Thymus (tissue), 11 donors: ENCODE results near the gene PLEKHG3. TPM values are rescaled to one million over a fixed set of nuclear protein-coding genes. Genes with fewer than 3 reads are reported as not detected.
"Not testable (repeated sequence)": the region's sequence is repeated elsewhere in the genome, so short reads cannot be mapped to it uniquely, and the experiment has no call there.

Source experiments
- DNase-seq, 9 donors: peaks; one replicate each; pipeline ENCODE4 v3.0.0-alpha.2; 2013; ENCODE audit warnings: low spot score in 9 of 9, low read depth in 6 of 9, missing footprints in 1 of 9
- H3K27ac ChIP-seq, 2 donors: one replicate each; pipeline ENCODE4 v1.5.1; 2013; ENCODE audit warnings: control low read depth in 1 of 2, low read depth in 1 of 2, low read length in 1 of 2, mild to moderate bottlenecking in 1 of 2, moderate library complexity in 1 of 2
- H3K27me3 ChIP-seq, 2 donors: one replicate each; pipeline ENCODE4 v1.5.1; 2013; ENCODE audit warnings: low read length in 1 of 2; ENCODE audit not compliant: control insufficient read depth in 2 of 2, insufficient read depth in 1 of 2
- H3K36me3 ChIP-seq, 2 donors: one replicate each; pipeline ENCODE4 v1.5.1; 2013; ENCODE audit warnings: low read length in 1 of 2, mild to moderate bottlenecking in 1 of 2, moderate library complexity in 1 of 2; ENCODE audit not compliant: control insufficient read depth in 2 of 2, insufficient read depth in 2 of 2
- H3K4me1 ChIP-seq, 2 donors: one replicate each; pipeline ENCODE4 v1.5.1; 2013; ENCODE audit warnings: low read length in 2 of 2; ENCODE audit not compliant: control insufficient read depth in 2 of 2, insufficient read depth in 2 of 2
- H3K4me3 ChIP-seq, 2 donors: one replicate each; pipeline ENCODE4 v1.5.1; 2013; ENCODE audit warnings: low read length in 2 of 2, control low read depth in 1 of 2, mild to moderate bottlenecking in 1 of 2
- H3K9me3 ChIP-seq, 2 donors: one replicate each; pipeline ENCODE4 v1.5.1; 2013; ENCODE audit warnings: low read length in 1 of 2, mild to moderate bottlenecking in 1 of 2; ENCODE audit not compliant: control insufficient read depth in 2 of 2, insufficient read depth in 1 of 2
- WGBS: extraction: QIAGEN DNeasy Blood & Tissue Kit; methylation state at CpG from one replicate; pipeline ENCODE4 v1.1.7; 2013; 5-methylcytosine and 5-hydroxymethylcytosine counted together
- polyA plus RNA-seq: library from polyadenylated mRNA; stranded (reverse); fragments of 200-250 nt; gene quantifications from one replicate; pipeline ENCODE4 v1.2.3, GENCODE V29; 2013
- total RNA-seq: library from RNA; stranded (reverse); fragments of 120-200 nt; gene quantifications from one replicate; pipeline ENCODE4 v1.2.4, GENCODE V29; 2013
- donor health status: healthy.

PLEKHG3 gene
- total and polyA plus RNA-seq, 2 donors, result 7.7 to 8.5 TPM

DNA sequence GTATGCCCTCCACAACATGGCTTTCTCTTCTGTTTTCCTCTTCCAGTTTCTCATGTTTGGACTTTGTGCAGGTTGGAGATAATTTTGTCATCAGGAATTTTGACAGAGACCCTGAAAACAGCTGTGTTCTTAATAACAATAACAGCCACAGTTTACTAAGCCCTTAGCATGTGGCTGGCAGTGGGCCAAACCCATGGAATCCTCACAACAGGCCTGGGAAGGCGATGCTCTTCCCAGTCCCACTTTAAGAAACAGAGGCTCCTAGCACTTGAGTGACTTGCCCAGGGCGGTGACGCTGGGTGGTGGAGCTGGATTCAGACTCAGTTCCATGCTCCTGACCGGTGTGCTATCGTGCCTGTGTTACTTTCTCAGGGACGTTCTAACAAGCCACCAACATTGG is 20.1 kb upstream of the PLEKHG3 start:
- H3K4me3 ChIP-seq, result no peak overlapping the region
- no peaks in the 10 kb centered on the region for H3K27me3 ChIP-seq
- H3K9me3 ChIP-seq, result no peaks in the 10 kb centered on the region
- no peak overlapping the region for H3K27ac ChIP-seq
- 96% methylated on average over 6 of the region's 6 CpGs for WGBS
- peaks cover 0 to 20% of the 10 kb centered on the region in 2 donors for H3K4me1 ChIP-seq
- no peak for DNase-seq
- H3K36me3 ChIP-seq, result no peaks in the 10 kb centered on the region

DNA sequence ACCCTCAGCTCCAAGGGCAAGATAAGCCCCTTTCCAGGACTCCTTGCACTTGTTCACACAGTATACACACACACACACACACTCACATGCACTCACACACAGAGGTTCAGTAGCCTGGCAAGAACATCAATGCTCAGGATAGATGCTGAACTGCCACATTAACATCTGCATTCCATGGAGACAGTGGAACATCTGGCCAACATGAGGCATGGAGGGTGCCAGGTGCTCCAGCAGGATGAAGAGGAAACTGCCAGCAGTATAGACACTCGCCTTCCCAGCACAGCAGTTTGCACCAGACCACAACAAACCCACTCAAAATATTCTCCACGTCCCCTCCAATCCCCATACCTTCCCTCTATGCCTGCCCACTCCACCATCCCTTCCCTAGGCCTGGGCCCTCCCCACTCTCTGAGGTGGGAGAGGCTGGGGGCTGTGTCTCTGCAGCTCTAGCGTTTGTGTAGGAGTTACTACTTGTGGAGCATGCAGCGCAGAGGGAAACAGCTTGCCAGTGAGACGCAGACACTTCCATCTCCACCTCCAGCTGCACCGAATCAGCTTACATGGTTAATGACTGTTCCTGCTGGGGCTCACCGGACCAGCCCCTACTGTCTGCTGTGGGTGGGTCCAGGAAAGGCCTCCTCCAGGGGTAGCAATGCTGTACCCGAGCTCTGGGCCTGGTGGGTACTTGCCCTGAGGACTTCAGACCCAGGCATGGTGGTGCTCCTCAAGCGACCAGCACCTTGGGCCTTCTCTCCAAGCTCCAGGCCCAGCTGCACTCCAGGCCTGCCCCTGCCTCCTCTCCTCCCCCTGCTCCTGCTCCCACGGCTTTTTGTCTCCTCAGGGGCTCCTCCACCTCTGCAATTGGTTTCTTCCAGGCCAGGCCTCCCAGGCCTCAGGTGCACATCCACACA is 18.6 kb upstream of the PLEKHG3 start:
- DNase-seq, result no peak
- H3K9me3 ChIP-seq, result no peaks in the 10 kb centered on the region
- no peaks in the 10 kb centered on the region for H3K27me3 ChIP-seq
- H3K27ac ChIP-seq, result no peak overlapping the region
- 88% methylated on average over 10 of the region's 10 CpGs for WGBS
- peaks cover 0 to 14% of the 10 kb centered on the region in 2 donors for H3K4me1 ChIP-seq
- no peaks in the 10 kb centered on the region for H3K36me3 ChIP-seq
- H3K4me3 ChIP-seq, result no peak overlapping the region

DNA sequence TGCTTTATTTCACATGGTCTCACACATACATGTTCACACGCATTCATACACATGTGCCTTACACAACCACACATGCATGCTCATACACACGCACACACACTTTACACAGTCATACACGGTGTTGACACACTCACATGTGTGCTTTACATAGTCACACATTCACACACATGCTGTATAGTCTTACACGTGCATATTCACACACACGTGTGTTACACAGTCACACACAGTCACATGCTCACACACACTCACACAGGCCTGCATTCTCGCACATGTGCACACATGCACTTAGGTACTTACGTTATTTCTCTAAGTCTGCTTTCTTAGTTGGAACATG is 18.0 kb upstream of the PLEKHG3 start:
- no peak overlapping the region for H3K27ac ChIP-seq
- peaks cover 0 to 14% of the 10 kb centered on the region in 2 donors for H3K4me1 ChIP-seq
- no peaks in the 10 kb centered on the region for H3K27me3 ChIP-seq
- no peak for DNase-seq
- no peaks in the 10 kb centered on the region for H3K9me3 ChIP-seq
- no peak overlapping the region for H3K4me3 ChIP-seq
- H3K36me3 ChIP-seq, result no peaks in the 10 kb centered on the region
- 82% methylated on average over 7 of the region's 7 CpGs for WGBS

DNA sequence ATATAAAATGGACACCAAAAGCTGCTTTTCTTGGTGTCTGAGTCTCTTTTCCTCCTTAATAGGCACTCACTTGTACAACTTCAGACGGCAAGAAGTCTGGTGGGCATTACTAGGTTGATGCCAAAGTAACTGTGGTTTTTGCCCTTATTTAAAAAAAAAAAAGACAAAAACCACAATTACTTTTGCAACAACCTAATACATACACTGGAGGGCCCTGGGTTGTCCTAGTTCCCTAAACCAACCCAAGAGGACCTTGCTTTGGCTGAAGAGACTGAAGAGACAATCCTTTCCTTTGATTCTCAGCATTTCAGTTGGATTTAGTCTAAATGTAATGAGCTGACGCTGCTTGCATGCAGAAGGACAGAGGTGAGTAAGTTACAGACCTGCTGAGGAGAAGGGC is 16.2 kb upstream of the PLEKHG3 start:
- 31% methylated on average over 2 of the region's 2 CpGs for WGBS
- H3K27ac ChIP-seq, result no peak overlapping the region

DNA sequence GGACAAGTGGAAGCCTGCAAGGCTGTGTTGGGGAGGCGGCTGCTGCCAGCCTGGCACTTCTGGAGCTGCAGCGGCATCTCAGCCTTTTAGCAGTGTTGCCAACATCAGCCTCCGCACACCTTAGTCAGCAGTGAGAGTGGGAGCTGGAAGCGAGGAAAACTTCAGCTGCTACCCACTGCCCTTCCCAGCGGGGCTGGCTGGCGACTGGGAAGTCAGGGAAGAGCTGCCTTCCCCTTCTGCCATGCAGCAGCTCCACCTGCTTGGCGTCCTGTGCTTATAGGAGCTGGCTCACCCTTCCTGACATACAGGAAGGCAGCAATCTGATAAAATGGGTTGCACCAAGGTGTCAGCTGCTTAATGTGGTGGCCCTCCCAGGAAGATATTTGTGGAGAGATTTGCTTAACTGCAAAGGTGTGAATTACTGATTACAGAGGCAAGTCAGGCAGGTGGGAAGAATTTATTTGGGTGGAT is 15.4 kb upstream of the PLEKHG3 start:
- H3K4me3 ChIP-seq, result no peak overlapping the region
- no peak for DNase-seq
- no peaks in the 10 kb centered on the region for H3K27me3 ChIP-seq
- H3K9me3 ChIP-seq, result no peaks in the 10 kb centered on the region
- H3K27ac ChIP-seq, result no peak overlapping the region
- no peaks in the 10 kb centered on the region for H3K36me3 ChIP-seq
- 67% methylated on average over 7 of the region's 7 CpGs for WGBS
- H3K4me1 ChIP-seq, result peaks cover 0 to 8% of the 10 kb centered on the region in 2 donors

More for the DNA sequence above, 16.2 kb upstream of the PLEKHG3 start:
- Histone ChIP-seq H3K4me3 (no peak overlapping the region), H3K9me3 (no peaks in the 10 kb centered on the region), H3K36me3 (no peaks in the 10 kb centered on the region), H3K27me3 (no peaks in the 10 kb centered on the region), H3K4me1 (peaks cover 0 to 8% of the 10 kb centered on the region in 2 donors)
- DNase-seq, result no peak

DNA sequence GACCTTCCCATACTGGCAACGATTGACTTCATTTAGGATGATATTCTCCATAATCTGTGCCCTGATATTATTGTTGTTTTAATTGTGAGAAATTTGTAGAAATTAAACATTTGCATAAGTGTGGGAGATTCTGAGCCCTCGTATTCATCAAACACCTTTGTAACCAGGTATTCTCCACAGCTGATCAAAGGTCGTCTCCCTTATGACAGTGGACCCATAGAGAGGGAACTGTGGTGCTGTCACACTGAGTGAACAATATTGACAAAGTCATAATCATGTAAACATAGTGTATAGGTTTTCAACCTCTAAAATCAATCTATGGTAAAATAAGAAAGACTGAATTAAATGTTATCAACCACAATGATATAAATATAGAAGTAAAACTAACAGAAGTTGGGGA is 14.9 kb upstream of the PLEKHG3 start:
- Histone ChIP-seq H3K4me3 (no peak overlapping the region), H3K27ac (no peak overlapping the region), H3K27me3 (no peaks in the 10 kb centered on the region), H3K36me3 (no peaks in the 10 kb centered on the region), H3K4me1 (peaks cover 0 to 8% of the 10 kb centered on the region in 2 donors), H3K9me3 (no peaks in the 10 kb centered on the region)
- WGBS, result 68% methylated on average over 3 of the region's 3 CpGs
- DNase-seq, result no peak

DNA sequence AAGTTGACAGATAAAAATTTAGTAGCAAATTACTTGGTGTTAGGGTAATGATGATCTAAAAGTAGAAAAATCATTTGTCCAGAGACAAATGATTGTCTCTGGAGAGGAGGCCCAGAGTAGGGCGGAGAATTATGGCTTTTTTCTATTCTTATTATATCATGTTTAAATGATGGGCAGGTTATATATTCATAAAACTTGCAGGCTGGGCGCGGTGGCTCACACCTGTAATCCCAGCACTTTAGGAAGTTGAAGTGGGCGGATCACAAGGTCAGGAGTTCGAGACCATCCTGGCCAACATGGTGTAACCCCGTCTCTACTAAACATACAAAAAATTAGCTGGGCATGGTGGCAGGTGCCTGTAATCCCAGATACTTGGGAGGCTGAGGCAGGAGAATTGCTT is 13.6 kb upstream of the PLEKHG3 start:
- not testable (repeated sequence) for H3K4me3 ChIP-seq, H3K36me3 ChIP-seq, H3K27me3 ChIP-seq, H3K9me3 ChIP-seq, DNase-seq, H3K27ac ChIP-seq, H3K4me1 ChIP-seq
- 99% methylated on average over 6 of the region's 6 CpGs for WGBS

DNA sequence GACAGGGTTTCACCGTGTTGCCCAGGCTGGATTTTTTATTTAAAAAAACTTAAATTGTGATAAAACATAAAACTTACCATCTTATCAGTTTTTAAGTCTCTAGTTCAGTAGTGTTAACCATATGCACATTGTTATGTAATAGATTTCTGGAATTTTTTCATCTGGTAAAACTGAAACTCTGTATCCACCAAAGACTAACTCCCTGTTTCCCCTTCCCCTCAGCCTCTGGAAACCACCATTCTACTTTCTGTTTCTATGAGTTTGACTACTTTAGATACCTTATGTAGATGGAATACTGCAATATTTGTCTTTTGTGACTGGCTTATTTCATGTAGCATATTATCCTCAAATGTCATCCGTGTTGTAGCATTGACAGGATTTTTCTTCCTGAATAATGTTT is 12.8 kb upstream of the PLEKHG3 start:
- 96% methylated on average over 2 of the region's 2 CpGs for WGBS
- H3K4me1 ChIP-seq, result no peaks in the 10 kb centered on the region

DNA sequence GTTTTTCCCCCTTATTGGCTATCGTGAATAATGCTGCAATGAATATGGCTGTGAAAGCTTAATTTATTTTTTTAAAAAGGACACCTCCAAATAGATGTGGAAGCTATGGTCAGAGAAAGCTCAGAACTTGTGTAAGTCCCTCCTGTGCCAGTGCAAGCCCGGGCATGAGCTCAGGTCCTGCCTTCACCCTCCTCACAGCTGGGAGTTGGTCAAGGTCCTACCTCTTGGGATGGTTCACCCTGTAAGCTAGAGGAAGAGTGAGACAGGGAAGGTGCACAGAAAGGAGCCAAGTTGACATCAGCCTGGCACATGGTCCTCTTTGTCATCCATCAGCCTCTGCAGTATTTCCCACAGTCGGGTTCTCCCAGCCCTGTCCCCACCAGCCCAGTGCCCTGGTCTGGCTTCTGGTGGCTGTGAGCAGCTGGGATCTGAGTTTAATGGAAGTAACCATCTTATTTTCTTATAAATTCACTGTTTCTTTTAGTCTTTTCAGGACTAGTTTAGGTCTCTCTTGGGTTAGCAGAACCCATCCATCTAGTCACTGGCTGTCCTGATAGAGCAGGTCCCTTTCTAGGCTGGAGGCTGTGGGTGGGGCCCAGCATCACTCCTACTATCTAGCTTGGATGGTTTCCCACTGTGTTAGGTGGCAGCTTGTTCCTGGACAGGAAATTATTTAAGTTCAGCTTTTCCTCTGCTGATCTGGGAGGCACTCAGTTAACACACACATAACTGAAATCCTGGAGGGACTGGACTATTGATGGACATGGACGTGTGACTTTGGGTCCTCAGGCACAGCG is 11.8 kb upstream of the PLEKHG3 start:
- WGBS, result 96% methylated on average over 5 of the region's 5 CpGs
- H3K27me3 ChIP-seq, result no peaks in the 10 kb centered on the region
- no peaks in the 10 kb centered on the region for H3K9me3 ChIP-seq
- no peak for DNase-seq
- H3K36me3 ChIP-seq, result no peaks in the 10 kb centered on the region
- no peak overlapping the region for H3K27ac ChIP-seq
- H3K4me3 ChIP-seq, result no peak overlapping the region
- H3K4me1 ChIP-seq, result no peaks in the 10 kb centered on the region

More for the DNA sequence above, 12.8 kb upstream of the PLEKHG3 start:
- Histone ChIP-seq H3K36me3 (no peaks in the 10 kb centered on the region), H3K27me3 (no peaks in the 10 kb centered on the region), H3K4me3 (no peak overlapping the region), H3K27ac (no peak overlapping the region), H3K9me3 (no peaks in the 10 kb centered on the region)
- no peak for DNase-seq
